Measurements from ENCODE around the gene DUSP14. TPM values are rescaled to one million over a fixed set of nuclear protein-coding genes. Genes with fewer than 3 reads are reported as not detected.

DUSP14 gene
- total and polyA plus RNA-seq, 9 of the 15 experiments (the other 6 are each of a cell fraction or from before 2014, with no cell fraction given): 20.2 to 74.0 (median 31.8) TPM

DNA sequence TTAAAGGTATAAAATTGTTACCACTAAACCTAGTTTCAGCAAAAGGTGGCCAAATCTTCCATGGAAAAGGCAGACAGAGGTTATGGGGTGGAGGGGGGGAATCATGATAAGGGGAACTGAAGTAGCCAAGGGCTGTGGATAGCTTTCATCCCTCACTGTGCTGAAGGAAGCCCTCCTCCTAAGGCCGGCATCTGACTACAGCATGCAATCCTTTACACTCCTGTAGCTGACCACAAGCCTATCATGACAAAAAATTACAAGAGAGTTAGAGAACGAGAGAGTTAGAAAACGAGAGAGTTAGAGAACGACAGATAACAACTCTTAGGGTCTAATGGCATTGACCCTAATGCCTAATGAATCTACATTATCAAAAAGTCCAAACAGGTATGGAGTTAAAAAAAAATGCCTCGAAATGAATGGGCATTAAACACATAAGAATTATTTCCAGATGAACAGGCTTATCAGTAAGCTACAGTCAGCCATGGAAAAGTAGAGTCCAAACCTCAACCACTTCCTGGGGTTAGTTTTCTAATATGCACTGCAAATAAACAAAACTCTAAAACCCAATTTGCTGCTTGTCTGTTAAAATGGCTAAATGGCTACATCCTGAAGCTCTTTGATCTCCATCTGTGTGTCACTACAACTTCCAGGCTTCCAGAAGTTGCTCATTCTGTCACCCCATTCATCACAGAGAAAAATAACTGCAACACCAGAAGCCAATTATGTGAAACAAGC lies 29.7 kb downstream of the DUSP14 start (continued):
- TF ChIP-seq, protein P1, sequence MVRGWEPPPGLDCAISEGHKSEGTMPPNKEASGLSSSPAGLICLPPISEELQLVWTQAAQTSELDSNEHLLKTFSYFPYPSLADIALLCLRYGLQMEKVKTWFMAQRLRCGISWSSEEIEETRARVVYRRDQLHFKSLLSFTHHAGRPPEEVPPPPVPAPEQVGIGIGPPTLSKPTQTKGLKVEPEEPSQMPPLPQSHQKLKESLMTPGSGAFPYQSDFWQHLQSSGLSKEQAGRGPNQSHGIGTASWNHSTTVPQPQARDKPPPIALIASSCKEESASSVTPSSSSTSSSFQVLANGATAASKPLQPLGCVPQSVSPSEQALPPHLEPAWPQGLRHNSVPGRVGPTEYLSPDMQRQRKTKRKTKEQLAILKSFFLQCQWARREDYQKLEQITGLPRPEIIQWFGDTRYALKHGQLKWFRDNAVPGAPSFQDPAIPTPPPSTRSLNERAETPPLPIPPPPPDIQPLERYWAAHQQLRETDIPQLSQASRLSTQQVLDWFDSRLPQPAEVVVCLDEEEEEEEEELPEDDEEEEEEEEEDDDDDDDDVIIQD (CRISPR knock-in tag; IDR thresholded peaks at IDR 0.05): no peak
- TF ChIP-seq TAL1 (IDR thresholded peaks at IDR 0.05) (0 out of 2 replicates have a peak, but pooled peaks have one; percentile 8), SP1 (CRISPR knock-in tag; IDR thresholded peaks at IDR 0.05) (no peak), SIX5 (IDR thresholded peaks at IDR 0.05; ENCODE audit: borderline replicate concordance in 1 of 2, insufficient read depth in 1 of 2, low read depth in 1 of 2, low read length in 2 of 2) (no peak), ZNF830 (CRISPR knock-in tag; IDR thresholded peaks at IDR 0.05) (no peak), FOSL1 (tag; conservative IDR thresholded peaks at IDR 0.05) (0 out of 2 replicates have a peak, but pooled peaks have one; percentile 15), ZNF561 (CRISPR knock-in tag; conservative IDR thresholded peaks at IDR 0.05) (no peak), NCOA2 (IDR thresholded peaks at IDR 0.05; ENCODE audit: partially characterized antibody in 2 of 2) (no peak), HDGF (IDR thresholded peaks at IDR 0.05) (no peak), RB1 (IDR thresholded peaks at IDR 0.05; ENCODE audit: low read depth) (no peak), ZNF431 (CRISPR knock-in tag; IDR thresholded peaks at IDR 0.05) (no peak), HNRNPH1 (optimal IDR thresholded peaks at IDR 0.05; ENCODE audit: low read depth, low read length) (no peak)
- TF ChIP-seq, protein P2, sequence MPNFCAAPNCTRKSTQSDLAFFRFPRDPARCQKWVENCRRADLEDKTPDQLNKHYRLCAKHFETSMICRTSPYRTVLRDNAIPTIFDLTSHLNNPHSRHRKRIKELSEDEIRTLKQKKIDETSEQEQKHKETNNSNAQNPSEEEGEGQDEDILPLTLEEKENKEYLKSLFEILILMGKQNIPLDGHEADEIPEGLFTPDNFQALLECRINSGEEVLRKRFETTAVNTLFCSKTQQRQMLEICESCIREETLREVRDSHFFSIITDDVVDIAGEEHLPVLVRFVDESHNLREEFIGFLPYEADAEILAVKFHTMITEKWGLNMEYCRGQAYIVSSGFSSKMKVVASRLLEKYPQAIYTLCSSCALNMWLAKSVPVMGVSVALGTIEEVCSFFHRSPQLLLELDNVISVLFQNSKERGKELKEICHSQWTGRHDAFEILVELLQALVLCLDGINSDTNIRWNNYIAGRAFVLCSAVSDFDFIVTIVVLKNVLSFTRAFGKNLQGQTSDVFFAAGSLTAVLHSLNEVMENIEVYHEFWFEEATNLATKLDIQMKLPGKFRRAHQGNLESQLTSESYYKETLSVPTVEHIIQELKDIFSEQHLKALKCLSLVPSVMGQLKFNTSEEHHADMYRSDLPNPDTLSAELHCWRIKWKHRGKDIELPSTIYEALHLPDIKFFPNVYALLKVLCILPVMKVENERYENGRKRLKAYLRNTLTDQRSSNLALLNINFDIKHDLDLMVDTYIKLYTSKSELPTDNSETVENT (CRISPR knock-in tag; IDR thresholded peaks at IDR 0.05): no peak
- TF ChIP-seq, protein P3, sequence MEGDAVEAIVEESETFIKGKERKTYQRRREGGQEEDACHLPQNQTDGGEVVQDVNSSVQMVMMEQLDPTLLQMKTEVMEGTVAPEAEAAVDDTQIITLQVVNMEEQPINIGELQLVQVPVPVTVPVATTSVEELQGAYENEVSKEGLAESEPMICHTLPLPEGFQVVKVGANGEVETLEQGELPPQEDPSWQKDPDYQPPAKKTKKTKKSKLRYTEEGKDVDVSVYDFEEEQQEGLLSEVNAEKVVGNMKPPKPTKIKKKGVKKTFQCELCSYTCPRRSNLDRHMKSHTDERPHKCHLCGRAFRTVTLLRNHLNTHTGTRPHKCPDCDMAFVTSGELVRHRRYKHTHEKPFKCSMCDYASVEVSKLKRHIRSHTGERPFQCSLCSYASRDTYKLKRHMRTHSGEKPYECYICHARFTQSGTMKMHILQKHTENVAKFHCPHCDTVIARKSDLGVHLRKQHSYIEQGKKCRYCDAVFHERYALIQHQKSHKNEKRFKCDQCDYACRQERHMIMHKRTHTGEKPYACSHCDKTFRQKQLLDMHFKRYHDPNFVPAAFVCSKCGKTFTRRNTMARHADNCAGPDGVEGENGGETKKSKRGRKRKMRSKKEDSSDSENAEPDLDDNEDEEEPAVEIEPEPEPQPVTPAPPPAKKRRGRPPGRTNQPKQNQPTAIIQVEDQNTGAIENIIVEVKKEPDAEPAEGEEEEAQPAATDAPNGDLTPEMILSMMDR (IDR thresholded peaks at IDR 0.05 in 2 of 3, conservative IDR thresholded peaks at IDR 0.05 in 1 of 3; ENCODE audit: insufficient read depth in 2 of 3, low read depth in 1 of 3, low read length in 3 of 3): no peak
- TF ChIP-seq, protein P4, sequence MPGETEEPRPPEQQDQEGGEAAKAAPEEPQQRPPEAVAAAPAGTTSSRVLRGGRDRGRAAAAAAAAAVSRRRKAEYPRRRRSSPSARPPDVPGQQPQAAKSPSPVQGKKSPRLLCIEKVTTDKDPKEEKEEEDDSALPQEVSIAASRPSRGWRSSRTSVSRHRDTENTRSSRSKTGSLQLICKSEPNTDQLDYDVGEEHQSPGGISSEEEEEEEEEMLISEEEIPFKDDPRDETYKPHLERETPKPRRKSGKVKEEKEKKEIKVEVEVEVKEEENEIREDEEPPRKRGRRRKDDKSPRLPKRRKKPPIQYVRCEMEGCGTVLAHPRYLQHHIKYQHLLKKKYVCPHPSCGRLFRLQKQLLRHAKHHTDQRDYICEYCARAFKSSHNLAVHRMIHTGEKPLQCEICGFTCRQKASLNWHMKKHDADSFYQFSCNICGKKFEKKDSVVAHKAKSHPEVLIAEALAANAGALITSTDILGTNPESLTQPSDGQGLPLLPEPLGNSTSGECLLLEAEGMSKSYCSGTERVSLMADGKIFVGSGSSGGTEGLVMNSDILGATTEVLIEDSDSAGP (CRISPR knock-in tag; IDR thresholded peaks at IDR 0.05): no peak
- TF ChIP-seq, protein P5, sequence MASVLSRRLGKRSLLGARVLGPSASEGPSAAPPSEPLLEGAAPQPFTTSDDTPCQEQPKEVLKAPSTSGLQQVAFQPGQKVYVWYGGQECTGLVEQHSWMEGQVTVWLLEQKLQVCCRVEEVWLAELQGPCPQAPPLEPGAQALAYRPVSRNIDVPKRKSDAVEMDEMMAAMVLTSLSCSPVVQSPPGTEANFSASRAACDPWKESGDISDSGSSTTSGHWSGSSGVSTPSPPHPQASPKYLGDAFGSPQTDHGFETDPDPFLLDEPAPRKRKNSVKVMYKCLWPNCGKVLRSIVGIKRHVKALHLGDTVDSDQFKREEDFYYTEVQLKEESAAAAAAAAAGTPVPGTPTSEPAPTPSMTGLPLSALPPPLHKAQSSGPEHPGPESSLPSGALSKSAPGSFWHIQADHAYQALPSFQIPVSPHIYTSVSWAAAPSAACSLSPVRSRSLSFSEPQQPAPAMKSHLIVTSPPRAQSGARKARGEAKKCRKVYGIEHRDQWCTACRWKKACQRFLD (CRISPR knock-in tag; IDR thresholded peaks at IDR 0.05): 0 out of 2 replicates have a peak, but pooled peaks have one; percentile 58
- TF ChIP-seq, protein P6, sequence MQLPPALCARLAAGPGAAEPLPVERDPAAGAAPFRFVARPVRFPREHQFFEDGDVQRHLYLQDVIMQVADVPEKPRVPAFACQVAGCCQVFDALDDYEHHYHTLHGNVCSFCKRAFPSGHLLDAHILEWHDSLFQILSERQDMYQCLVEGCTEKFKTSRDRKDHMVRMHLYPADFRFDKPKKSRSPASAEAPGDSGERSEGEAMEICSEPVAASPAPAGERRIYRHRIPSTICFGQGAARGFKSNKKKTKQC (CRISPR knock-in tag; IDR thresholded peaks at IDR 0.05): no peak
